ENCODE results near the gene LHFPL5. TPM values are rescaled to one million over a fixed set of nuclear protein-coding genes. Genes with fewer than 3 reads are reported as not detected.

LHFPL5 gene
- total and polyA plus RNA-seq, 2 of the 13 experiments (the other 11 are each of a cell fraction or from before 2014, with no cell fraction given), result 0.03 TPM; not detected in 1

DNA sequence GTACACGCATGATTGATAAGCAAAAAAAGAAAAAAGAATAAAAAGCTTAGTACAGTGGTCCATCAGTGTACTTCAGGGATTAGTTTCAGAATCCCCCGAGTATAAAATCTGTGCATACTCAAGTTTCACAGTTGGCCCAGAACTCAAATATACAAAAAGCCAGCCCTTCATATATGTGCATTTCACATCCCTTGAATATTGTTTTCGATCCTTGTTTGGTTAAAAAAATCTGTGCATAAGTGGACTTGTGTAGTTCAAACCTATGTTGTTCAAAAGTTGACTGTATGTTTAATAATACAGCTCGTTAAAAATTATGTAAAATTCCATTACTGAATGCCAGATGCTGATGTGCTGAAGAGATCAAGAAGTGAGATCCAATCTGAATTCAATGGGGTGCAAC lies 54.2 kb downstream of the LHFPL5 start:
- no peak overlapping the region for H3K27ac ChIP-seq (ENCODE audit: extremely low read length, insufficient read depth, low read length)
- DNase-seq (ENCODE audit: low spot score) (no peak), FAIRE-seq (no peak), ATAC-seq (no peak)
- H2AFZ ChIP-seq (ENCODE audit: low read length), result no peak overlapping the region
- ChIA-PET CTCF (ENCODE audit: low intra/inter-chr PET ratio, low total read pairs) (no interaction called here), POLR2A (no interaction called here)
- intact Hi-C loops (cut with micrococcal nuclease; ENCODE audit: unreplicated experiment) (no loop called here), in situ Hi-C loops (cut with HindIII; ENCODE audit: extremely low pct_ligation_motif_present, low pct_unique_long_range_greater_than_20kb) (no loop called here)
- H3K4me1 ChIP-seq (ENCODE audit: insufficient read depth, low read length), result no peaks in the 10 kb centered on the region
- no peak overlapping the region for H3K4me2 ChIP-seq (ENCODE audit: low read depth, low read length)
- TF ChIP-seq CHD4 (IDR thresholded peaks at IDR 0.05; ENCODE audit: borderline replicate concordance, low read length) (no peak), POGZ (CRISPR knock-in tag; IDR thresholded peaks at IDR 0.05) (no peak)
- no peaks in the 10 kb centered on the region for H3K27me3 ChIP-seq (ENCODE audit: control insufficient read depth in 1 of 2, insufficient read depth in 2 of 2, low read length in 2 of 2)
- WGBS (ENCODE audit: low lambda C conversion rate), result 97% methylated on average over 4 of the region's 4 CpGs
- no peaks in the 10 kb centered on the region for H3K9me3 ChIP-seq (ENCODE audit: low read length)
- H3K9ac ChIP-seq (ENCODE audit: insufficient read depth, low read depth, low read length), result no peak overlapping the region
- H3K4me3 ChIP-seq (replicated peaks in 1 of 3; ENCODE audit: insufficient read depth in 1 of 3, low read depth in 2 of 3, low read length in 3 of 3), result no peak overlapping the region
- no peaks in the 10 kb centered on the region for H3K79me2 ChIP-seq (ENCODE audit: insufficient read depth, low read length)
- no TSS peak for BruUV-seq (replicated peaks)
- peaks cover 36 to 92% of the 10 kb centered on the region in 2 experiments for H3K36me3 ChIP-seq (replicated peaks in 1 of 2; ENCODE audit: control insufficient read depth in 1 of 2, insufficient read depth in 2 of 2, low read length in 2 of 2)
- no peaks in the 10 kb centered on the region for H4K20me1 ChIP-seq (ENCODE audit: insufficient read depth, low read length)

Other genes with a start within 250 kb of the LHFPL5 start
- 17.4 and 30.9 TPM in 2 replicates for gene FKBP5, start 116.4 kb upstream of the LHFPL5 start, total RNA-seq (2016; rRNA removed; fragmentation: Illumina TruSeq; extraction: Trizol)
- gene FKBP5, start 116.4 kb upstream of the LHFPL5 start, polyA plus RNA-seq (2011; rRNA removed), result 6.9 and 8.0 TPM in 2 replicates
- gene ARMC12, start 68.3 kb upstream of the LHFPL5 start, total RNA-seq (2016; rRNA removed; fragmentation: Illumina TruSeq; extraction: Trizol), result not detected in 2 replicates
- gene ARMC12, start 68.3 kb upstream of the LHFPL5 start, polyA plus RNA-seq (2011; rRNA removed), result 1.3 and 1.4 TPM in 2 replicates
- not detected in 2 replicates for gene CLPSL2, start 28.8 kb upstream of the LHFPL5 start, total RNA-seq (2016; rRNA removed; fragmentation: Illumina TruSeq; extraction: Trizol)
- not detected in 2 replicates for gene CLPSL2, start 28.8 kb upstream of the LHFPL5 start, polyA plus RNA-seq (2011; rRNA removed)
- gene CLPSL1, start 24.3 kb upstream of the LHFPL5 start, total RNA-seq (2016; rRNA removed; fragmentation: Illumina TruSeq; extraction: Trizol), result not detected in 2 replicates
- gene CLPSL1, start 24.3 kb upstream of the LHFPL5 start, polyA plus RNA-seq (2011; rRNA removed), result not detected in 2 replicates
- gene CLPS, start 8.0 kb upstream of the LHFPL5 start, total RNA-seq (2016; rRNA removed; fragmentation: Illumina TruSeq; extraction: Trizol), result not detected in 2 replicates
- 0.20 TPM in 1 of 2 replicates, not detected in the other for gene CLPS, start 8.0 kb upstream of the LHFPL5 start, polyA plus RNA-seq (2011; rRNA removed)
- gene SRPK1, start 115.7 kb downstream of the LHFPL5 start, total RNA-seq (2016; rRNA removed; fragmentation: Illumina TruSeq; extraction: Trizol), result 142 and 184 TPM in 2 replicates
- gene SRPK1, start 115.7 kb downstream of the LHFPL5 start, polyA plus RNA-seq (2011; rRNA removed), result 50.6 and 56.4 TPM in 2 replicates
- gene SLC26A8, start 219.3 kb downstream of the LHFPL5 start, total RNA-seq (2016; rRNA removed; fragmentation: Illumina TruSeq; extraction: Trizol), result not detected in 2 replicates
- gene SLC26A8, start 219.3 kb downstream of the LHFPL5 start, polyA plus RNA-seq (2011; rRNA removed), result 0.42 and 0.46 TPM in 2 replicates
- gene MAPK14, start 222.5 kb downstream of the LHFPL5 start, total RNA-seq (2016; rRNA removed; fragmentation: Illumina TruSeq; extraction: Trizol), result 67.3 and 74.9 TPM in 2 replicates
- 52.0 and 66.3 TPM in 2 replicates for gene MAPK14, start 222.5 kb downstream of the LHFPL5 start, polyA plus RNA-seq (2011; rRNA removed)